GM19023 (cell line): Measurements from ENCODE around the gene ORM2.
"Not testable (repeated sequence)": the region's sequence is repeated elsewhere in the genome, so short reads cannot be mapped to it uniquely, and the experiment has no call there.

Source experiments
- ATAC-seq: cut with Tn5 transposase; IDR thresholded peaks from one replicate; pipeline ENCODE4 v1.9.1; 2021; ENCODE audit warnings: mild to moderate bottlenecking, moderate library complexity; ENCODE audit not compliant: unreplicated experiment

ORM2 gene

DNA sequence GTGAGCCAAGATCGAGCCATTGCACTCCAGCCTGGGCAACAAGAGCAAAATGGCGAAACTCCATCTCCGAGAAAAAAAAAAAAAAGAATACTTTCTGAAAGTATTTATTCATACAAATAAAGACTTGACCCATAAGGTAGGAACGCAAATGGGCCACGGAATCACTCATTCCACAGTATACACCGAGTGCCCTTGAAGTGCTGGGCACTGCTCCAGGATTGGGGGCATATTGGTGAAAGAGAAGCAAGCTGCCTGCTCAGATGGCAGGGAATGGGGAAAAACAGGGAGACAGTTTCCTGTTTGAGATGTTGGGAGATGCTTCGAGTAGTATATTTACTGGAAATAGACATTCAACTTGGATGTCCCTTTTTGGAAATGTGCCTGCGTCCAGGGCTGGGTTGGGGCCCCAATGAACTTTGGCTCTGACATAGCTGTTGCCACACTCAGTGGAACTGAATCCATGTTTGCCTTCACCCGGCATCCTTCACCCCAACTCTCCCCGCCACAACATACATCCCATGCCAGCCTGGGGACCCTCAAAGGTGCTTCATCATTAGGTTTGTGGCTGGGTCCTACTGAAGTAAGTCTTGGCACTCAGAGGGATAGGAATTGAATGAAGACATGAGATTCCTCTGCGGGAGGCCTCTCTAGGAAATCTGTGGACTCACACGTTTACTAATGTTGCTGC is 588 bp upstream of the ORM2 start:
- ATAC-seq = not testable (repeated sequence)

DNA sequence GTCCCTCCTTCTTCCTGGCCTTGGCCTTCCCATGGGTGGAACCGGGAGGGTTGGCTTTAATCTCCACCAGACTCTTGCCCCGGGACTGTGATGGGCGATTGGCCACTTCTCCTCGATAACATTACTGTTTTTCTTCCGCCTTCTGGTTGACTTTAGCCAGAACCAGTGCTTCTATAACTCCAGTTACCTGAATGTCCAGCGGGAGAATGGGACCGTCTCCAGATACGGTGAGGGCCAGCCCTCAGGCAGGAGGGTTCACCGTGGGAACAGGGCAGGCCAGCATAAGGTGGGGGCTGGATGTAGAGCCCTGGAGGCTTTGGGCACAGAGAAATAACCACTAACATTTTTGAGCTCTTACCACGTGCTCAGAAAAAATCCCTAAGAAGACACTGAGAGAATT is 967 bp downstream of the ORM2 start:
- ATAC-seq = no peak

DNA sequence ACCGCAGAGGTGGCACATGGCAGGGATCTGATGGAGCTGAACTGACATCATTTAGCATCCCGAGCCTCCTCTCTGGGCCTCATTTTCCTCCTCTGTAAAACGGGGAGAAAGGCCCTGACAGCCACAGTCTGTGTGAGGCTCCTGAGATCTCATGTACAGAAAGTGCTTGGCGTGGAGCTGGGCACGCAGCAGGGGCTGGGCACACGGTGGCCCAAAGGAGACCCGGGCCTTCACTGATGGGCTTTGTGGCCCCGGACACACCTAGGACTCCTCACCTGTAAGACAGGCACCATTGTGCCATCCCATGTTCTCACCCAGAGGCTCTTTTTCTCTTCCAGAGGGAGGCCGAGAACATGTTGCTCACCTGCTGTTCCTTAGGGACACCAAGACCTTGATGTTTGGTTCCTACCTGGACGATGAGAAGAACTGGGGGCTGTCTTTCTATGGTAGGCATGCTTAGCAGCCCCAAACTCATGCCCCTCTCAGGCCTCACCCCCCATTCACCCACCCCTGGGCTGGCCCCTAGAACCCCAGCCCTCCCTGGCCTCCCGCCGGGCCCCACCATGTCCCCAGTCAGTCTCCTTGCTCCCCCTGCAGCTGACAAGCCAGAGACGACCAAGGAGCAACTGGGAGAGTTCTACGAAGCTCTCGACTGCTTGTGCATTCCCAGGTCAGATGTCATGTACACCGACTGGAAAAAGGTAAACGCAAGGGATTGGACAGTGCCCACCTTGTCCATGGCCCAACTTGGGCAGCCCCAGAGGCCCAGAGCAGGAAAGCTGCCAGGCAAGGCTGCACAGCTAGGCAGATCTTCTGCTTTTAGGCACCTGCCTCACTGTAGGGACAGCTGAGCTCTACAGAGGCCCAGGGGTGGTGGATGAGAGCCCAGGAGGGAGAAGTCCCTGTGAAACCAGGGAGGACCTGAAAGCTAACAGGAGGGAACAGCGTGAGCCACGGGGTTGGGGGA is 1.8 kb downstream of the ORM2 start:
- ATAC-seq = not testable (repeated sequence)

DNA sequence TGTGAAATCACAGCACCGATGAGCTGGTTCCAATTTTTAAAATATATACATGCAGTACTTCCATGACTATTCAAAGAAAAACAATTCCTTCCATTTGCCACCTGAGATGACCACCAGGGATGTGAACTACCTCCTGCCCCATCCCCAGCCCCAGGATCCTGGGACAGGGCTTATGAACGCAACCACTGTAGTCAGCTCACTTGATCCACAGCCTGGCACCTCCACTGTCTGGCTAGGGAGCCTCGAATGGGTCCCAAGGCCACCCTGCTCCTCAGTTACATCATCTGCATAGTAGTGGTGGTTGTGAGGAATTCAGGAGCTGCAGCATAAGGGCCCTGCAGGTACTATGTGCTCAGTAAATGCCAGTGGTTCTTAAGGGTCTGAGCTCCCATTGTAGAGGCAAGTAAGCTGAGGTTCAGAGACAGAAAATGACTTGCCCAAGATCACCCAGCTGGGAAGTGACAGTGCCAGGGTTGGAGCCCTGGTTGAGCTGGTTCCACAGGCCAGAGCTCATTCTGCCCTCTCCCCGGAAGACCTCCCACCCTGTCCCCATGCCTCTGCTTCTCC is 2.9 kb downstream of the ORM2 start:
- not testable (repeated sequence) for ATAC-seq

DNA sequence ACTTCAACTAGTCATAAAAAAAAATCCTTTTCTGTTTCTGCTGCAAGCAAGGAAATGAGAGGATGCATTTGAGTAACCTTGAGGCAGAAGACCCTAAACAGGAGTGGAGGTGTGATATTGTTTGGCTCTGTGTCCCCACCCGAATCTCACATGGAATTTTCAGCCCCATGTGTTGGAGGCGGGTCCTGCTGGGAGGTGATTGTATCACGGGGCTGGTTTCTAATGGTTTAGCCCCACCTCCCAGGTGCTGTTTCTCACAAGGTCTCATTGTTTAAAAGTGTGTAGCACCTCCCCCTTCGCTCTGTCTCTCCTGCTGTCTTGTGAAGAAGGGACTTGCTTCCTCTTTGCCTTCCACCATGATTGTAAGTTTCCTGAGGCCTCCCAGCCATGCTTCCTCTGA is 4.0 kb downstream of the ORM2 start:
- not testable (repeated sequence) for ATAC-seq

DNA sequence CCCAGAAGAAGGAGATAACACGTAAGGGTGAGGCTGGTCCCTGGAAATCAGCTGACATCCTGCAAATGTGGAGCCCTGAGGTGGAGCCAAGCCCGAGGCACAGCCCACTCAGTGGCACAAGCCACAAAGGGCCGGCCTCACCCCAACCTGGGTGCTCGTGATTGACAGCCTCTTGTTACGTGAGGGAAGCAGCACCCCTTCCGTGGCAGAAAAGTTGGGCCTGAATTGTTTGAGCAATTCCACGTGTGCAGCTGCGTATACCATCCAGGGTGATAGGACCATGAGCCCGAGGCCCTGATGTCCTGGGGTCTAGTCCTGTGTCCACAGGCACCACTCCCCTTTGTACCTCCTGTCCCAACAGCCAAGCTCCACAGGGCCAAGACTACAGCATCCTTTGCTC is 4.8 kb downstream of the ORM2 start:
- no peak for ATAC-seq

DNA sequence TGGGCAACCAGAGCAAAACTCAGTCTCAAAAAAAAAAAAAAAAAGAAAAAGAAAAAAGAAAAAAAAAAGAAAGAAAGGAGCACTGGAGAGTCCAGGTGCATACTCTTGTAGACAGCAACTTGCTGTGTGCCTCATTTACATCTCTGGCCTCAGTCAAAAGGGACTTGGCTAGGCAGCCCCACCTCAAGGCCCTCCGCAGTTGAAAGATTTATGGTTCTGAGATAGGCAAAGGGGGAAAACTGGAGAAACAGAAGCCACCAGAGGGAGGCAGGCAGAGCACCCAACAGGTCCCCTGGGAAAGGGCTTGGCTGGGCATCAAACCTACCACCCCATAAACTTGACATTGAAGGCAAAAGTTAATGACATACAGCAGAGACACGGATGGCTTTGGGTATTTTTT is 6.1 kb downstream of the ORM2 start:
- no peak for ATAC-seq

DNA sequence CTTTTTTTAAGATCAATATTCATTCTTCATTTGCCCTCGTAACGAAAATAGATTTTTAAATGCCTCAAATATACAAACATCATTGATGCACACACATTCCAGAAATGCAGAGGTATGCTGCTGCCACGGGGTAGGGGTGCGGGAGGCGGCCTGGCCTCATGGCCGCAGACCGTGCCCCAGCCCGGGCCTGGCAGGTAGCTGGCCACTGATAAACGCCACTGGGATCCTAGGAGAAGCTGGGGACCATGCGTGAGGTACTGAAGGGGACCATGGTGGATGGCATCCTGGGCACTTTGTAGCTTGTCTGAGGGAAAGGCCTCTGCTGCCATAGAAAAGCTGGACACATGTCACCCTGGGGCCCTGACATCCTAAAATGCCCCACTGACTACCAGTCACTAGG is 6.5 kb downstream of the ORM2 start:
- ATAC-seq = no peak

DNA sequence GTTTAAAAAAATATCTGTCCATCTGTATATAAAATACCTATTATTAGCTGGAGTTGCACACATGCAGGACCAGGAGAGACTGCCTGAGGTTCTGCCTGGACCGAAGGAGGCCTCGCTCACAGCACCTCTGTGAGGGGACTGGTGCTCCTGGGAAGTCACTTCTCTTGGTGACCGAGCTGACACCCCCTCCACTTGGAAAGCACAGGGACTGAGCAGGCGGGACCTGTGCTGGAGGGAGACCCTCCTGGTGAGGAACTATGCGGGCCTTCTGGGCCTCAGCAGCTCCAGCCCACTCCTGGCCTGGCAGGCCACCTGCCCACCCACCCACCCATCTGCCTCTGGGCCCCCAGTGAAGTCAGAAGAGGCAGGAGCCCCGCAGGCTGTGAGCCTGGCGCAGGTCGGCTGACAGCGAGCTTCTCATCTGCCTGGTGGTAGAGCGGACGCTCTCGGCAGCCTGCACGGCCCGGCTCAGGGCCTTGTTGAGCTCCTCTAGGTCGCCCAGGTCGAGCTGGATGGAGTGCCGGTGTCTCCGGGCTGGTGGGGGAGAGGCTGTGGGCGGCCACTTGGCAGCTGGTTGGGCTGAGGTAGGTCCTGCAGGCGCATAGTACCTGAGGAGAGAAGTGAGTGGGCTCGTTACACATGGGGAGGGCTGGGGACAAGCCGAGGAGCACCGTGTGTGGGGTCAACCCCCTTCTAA is 7.2 kb downstream of the ORM2 start:
- ATAC-seq = no peak

DNA sequence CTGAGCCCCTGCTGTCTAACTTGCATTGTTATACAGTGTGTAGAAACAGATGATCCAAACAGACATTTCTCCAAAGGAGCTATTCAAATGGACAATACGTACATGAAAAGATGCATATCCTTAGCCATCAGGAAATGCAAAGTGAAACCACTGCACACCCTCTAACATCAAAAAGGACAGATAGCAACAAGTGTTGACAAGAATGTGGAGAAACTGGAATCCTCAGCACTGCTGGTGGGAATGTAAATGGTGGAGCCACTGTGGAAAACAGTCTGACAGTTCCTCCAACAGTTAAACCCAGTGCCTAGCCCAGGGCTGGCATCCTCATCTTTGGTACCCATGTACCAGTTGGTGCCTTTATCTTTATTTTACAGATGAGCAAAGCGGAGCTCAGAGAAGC is 8.5 kb downstream of the ORM2 start:
- no peak for ATAC-seq

DNA sequence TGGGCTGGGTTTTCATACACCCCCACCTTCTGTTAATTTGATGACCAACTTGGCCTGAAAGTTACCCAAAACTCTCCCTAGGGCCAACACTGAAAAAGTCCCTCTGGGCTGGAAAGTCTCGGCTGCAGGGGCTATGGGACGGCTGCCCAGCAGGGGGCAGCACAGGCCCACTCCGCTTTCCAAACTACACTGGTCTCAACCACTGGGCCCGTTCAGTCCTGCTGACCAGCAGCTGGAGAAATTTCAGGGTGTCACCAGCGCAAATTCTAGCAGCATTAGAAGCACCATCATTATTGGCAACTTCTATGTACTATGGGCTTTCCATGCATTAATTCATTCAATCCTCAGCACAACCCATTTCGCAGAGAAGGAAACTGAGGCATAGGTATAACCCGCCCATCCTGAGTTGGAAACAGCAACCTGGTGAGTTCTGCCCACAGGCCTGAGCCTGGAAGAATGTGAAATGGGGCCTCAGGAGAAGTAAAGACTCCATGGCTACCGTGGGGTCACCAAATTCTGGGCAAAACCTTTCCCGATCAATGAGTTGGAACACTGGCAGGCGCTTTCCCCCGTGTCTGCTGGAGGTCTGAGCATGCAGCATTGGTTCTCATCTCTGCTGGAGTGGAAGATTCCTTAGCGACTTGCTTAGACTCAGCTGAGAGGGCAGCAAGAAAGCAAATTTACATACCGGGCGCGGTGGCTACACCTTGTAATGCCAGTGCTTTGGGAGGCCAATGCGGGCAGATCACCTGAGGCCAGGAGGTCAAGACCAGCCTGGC is 9.7 kb downstream of the ORM2 start:
- ATAC-seq = peak; percentile 55

DNA sequence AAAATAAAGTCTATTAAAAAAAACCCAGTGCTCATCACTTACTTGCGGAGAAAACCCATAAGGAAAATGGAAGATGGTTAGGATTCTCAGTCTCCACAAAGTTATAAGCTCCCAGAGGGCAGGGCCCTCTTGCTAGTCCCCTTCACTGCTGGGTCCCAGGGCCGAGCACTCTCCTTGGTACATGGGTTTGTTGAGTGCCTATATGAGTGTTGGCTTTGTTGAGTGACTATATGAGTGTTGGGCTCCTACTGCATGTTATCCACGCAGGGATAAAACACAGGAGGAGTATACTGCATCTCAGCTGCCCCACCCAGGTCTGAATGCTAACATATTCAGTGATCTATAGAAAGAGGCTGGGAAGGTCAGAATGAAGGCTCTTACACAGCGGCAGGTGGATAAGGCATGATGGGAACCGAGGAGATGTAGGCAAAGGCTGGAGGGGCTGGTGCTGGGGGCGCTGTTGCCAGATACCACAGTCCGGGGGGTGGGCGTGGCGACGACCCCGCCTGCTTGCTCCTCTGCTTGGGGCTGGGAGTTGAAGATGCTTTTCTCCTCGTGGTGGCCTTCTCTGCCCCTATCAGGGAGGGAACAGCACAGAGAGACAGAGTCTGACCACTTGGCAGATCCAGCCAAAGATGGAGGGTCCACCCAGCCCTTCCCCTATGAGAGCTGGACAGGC is 11.6 kb downstream of the ORM2 start:
- ATAC-seq = no peak

DNA sequence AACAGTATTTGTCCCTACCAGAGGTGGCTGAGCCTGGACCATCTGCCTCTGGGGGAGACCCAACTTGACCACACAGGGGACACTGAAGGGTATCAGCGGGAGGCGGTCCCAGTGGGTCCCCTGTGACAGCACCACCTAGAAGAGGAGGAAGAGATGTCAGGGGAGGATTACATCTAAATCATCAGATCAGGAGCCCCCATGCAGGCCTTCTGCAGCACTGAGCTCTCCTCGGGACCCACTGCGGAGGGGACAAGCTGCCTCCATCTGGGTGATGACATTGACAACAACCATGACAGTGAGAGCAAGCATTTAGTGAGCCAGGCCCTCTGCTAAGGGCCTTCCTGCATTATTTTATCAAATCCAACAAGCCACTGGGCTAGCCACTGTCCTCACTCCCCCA is 12.3 kb downstream of the ORM2 start:
- no peak for ATAC-seq

DNA sequence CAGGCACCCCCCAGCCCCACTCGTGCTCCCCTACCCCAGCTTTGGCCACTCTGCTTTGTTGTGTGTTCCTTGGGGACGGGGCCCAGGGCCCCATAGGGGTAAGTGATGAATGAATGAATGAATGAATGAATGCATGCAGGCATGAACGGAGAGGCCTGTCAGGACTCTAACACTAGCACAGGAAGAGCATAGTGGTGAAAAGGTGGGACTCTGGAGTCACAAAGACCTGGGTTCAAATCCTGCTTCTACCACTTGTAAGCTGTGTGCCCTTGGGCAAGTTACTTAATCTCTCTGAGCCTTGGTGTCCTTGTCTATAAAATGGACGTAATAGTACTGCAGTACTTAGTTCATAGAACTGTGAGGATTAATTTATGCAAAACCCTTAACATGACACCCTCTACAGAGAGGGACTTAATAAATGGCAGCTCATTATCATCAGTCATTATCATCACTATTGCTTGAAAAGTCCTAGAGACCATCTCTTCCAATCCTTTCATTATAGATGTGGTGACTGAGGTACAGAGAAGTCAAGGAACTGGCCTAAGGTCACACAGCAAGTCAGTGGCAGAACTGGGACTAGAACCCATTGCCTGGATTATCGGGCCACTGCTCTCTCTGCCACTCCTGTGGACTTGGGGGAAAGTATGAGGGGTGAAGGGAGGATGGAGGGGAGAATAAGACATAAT is 13.2 kb downstream of the ORM2 start:
- no peak for ATAC-seq

DNA sequence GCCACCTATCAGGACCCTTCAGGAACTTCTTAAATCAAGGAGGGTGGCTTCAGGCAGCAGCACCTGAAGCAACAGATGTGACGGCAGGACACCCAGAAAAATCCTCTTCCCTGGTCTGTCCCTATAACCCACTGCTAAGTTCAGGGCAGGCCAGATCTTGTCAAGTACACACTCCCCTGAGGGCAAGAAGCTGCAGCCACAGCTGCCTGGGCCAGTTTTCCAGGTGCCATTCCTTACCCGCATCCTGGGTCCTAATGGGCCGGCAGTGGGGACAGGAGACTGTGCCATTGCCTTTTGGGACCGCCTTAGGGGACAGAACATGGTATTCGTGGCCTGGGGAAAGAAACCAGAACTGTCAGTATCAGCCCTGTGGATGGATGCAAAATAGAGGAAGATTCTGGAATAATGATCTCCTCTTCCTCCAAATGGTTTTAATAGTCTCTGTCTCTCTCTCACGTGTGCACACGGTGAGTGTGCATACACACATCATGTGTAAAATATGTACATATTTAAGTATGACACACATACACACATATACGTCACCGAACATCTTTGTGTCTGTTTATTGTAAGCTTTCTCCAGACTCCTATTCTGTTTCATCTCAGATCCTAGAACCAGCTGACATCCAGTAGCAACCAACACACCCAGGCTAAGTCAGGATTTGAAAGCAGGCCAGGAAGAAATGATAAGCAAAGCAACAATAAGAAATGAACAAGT is 14.0 kb downstream of the ORM2 start:
- no peak for ATAC-seq

DNA sequence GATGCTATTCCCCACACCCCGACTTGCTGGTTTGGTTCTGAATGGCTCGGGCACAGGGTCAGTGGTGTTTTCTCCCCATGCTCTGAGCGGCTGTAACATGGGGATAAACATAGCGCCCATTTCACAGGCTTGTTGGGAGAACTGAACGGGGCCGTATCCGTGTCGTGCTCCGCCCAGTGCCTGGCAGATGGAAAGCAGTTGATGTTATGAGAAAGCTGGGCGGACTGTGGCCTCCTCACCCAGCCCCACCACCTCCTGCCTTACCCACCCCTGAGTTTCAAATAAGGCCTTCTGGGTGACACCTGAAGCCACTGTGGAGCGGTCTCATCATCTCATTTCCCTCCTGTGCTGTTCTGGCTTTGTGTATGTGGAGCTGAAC is 14.5 kb downstream of the ORM2 start:
- no peak for ATAC-seq

DNA sequence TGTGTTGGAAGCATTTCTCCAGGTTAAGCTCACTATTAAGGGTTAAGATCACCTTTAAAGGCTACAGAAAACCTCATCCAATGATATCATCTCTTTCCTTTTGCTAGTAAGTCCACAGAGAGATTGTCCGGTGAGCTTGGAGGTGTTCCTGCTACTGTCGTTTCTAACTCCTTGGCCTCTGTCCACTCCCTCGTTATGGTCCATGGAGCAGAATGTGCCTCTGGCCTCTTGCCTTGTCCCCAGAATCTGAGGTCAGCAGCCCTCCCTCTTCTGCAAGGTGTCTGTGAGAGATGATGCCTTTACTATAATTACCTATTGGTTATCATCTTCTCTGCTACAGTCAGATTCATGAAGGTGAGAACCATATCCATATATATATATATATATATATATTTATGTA is 15.0 kb downstream of the ORM2 start:
- ATAC-seq = no peak

DNA sequence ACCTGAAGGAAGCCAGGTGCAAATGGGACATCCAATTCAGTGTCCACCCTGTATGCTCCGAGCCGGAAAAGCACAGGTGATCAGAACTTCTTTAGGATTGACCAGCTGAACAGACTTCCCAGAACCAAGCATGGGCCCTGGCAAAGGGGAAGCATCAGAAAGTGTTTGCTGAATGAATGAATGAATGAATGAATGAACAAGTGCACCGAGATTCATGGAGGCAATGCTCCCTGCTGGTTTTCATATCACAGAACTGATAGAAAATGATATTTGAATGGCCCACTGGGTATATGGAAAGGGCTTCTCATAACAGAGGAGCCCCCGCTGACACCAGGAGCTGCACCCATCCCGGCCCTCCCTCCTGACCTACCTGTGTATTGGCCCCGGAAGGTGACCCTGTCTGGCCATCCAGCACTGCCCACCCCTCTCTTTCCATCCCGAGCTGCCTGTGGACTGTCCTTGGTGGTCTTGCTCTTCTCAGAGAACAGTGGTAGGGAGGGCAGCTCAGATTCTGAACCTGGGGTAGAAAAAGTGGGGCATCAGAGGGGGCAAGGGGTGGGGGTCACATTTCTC is 15.9 kb downstream of the ORM2 start:
- no peak for ATAC-seq
